HG03159 (cell line): ENCODE measurements around the gene PTPRT.

Experiments used
- ATAC-seq: cut with Tn5 transposase; IDR thresholded peaks from one replicate; pipeline ENCODE4 v1.9.1; 2021; ENCODE audit warnings: mild to moderate bottlenecking, moderate library complexity; ENCODE audit not compliant: unreplicated experiment

The PTPRT gene

GRCh38 chr20:42493001-42493400 lies 696.7 kb downstream of the PTPRT start:
- ATAC-seq, result no peak

GRCh38 chr20:42492290-42492689 lies 697.4 kb downstream of the PTPRT start:
- ATAC-seq, result peak; percentile 65

- ATAC-seq, result no peak
Observed at GRCh38 chr20:42485556-42485955, 704.1 kb downstream of the PTPRT start.

GRCh38 chr20:42484790-42485375 lies 704.8 kb downstream of the PTPRT start:
- no peak for ATAC-seq

GRCh38 chr20:42484335-42484734 lies 705.4 kb downstream of the PTPRT start:
- no peak for ATAC-seq

GRCh38 chr20:42483730-42484303 lies 705.9 kb downstream of the PTPRT start:
- no peak for ATAC-seq

- ATAC-seq, result no peak
Observed at GRCh38 chr20:42482808-42483207, 706.9 kb downstream of the PTPRT start.

- ATAC-seq, result no peak
Observed at GRCh38 chr20:42475773-42476172, 713.9 kb downstream of the PTPRT start.

- no peak for ATAC-seq
Observed at GRCh38 chr20:42474646-42475045, 715.1 kb downstream of the PTPRT start.

- ATAC-seq, result no peak
Observed at GRCh38 chr20:42472198-42472597, 717.5 kb downstream of the PTPRT start.

GRCh38 chr20:42461965-42462593 lies 727.6 kb downstream of the PTPRT start:
- ATAC-seq, result no peak

GRCh38 chr20:42461291-42461690 lies 728.4 kb downstream of the PTPRT start:
- ATAC-seq, result no peak

- no peak for ATAC-seq
Observed at GRCh38 chr20:42447270-42447669, 742.4 kb downstream of the PTPRT start.

- no peak for ATAC-seq
Observed at GRCh38 chr20:42444799-42445198, 744.9 kb downstream of the PTPRT start.

- ATAC-seq, result no peak
Observed at GRCh38 chr20:42443200-42443599, 746.5 kb downstream of the PTPRT start.

GRCh38 chr20:42442716-42443115 lies 747.0 kb downstream of the PTPRT start:
- ATAC-seq, result no peak

GRCh38 chr20:42441864-42442331 lies 747.8 kb downstream of the PTPRT start:
- ATAC-seq, result no peak

GRCh38 chr20:42441196-42441863 lies 748.4 kb downstream of the PTPRT start:
- no peak for ATAC-seq

- peak; percentile 99 for ATAC-seq
Observed at GRCh38 chr20:42435230-42435629, 754.5 kb downstream of the PTPRT start.

GRCh38 chr20:42432496-42433334 lies 757.0 kb downstream of the PTPRT start:
- ATAC-seq, result no peak

GRCh38 chr20:42430598-42430997 lies 759.1 kb downstream of the PTPRT start:
- no peak for ATAC-seq
